Measurements from ENCODE around the gene TSSK6.
"Not testable (repeated sequence)": the region's sequence is repeated elsewhere in the genome, so short reads cannot be mapped to it uniquely, and the experiment has no call there.

The TSSK6 gene

DNA sequence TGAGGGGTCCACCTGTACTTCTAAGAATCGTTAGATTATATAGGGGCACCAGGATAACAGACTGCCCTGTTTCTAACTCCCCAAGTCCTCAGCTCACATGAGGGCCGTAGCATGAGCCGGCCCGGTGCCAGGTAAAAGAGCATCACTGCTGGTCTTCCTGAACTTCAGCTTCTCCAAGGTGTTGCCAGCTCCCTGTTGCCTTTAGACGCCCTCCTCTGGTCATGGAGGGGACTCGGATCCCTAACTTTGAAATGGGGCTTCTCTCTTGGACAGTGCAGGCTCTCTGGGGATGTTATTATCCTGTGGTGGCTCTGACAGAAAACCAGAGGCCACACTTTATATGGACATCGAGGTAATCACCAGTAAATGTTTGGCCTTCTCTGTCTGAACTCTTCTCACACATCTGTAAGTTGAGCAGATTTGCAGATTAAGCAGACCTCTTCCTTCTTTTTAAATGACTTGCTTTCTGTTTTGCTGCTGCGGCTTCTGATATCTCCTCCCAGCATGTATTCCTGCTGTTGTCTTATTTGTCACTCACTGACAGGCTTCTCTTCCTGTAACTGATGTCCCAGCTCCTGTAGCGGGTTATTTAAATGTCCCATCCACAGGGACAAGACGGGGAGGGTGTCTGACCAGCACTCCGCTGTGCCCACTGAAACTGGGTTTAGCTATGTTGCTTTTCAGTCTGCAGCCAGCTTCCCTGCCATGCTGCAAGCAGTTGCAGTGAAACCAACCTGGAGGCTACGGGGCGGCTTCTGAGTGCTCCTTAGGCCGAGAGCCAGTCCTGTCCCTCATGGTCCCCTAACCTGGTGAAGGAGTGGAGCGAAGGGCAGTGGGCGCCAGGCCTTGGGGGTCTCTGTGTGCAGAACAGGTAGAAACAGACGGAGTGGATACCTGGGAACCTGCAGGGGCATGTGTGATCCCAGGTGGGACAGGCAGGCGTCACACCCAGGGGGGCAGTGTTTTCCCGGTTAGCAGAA, 39.2 kb downstream of the TSSK6 start:
- DNase-seq (ENCODE audit: low read depth), result peak; percentile 53
- H3K4me3 ChIP-seq (replicated peaks; ENCODE audit: low read depth, low read length), result no peak overlapping the region
- peak; percentile 59 for TF ChIP-seq CTCF (IDR thresholded peaks at IDR 0.05; ENCODE audit: low read length, missing control alignments)

DNA sequence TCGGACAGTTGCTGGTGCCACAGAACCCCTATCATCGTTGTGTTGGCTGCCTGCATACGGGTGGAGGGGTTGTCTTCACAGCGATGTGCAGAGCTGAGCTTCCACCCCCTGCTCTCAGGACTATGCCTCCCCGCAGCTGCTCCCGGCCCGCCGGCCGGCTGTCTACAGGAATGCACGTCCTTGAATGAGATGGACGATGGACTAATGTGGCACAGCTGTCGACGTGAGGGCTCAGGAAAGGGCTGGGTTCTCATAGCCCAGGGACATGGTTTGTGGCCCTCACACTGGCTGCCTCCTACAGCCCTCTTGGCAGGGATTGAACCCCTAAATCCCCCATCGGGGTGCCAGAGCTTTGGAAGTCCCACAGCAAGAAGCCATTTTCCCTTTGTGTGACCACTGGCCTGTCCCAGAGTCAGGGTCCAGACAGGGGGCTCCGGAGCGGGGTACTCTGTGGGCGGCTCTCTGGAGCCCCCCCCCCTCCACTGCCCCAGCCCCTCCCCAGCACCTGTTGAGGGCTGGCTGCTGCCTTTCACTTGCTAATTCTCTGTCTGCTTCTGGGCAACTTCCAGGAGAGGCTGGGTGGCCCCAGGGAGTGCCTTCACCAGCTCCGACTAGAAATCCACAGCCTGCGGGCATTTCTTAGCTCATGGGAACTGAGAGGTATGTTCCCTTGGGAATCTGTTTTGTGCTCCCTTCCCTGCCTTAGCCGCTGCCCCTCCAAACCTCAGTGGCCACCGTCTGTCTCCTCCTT, 40.2 kb downstream of the TSSK6 start:
- no peak for DNase-seq (ENCODE audit: low read depth)
- no peak for TF ChIP-seq CTCF (IDR thresholded peaks at IDR 0.05; ENCODE audit: low read length, missing control alignments)
- H3K4me3 ChIP-seq (replicated peaks; ENCODE audit: low read depth, low read length), result no peak overlapping the region

GRCh38 chr19:19472106-19472505, 43.2 kb downstream of the TSSK6 start:
- not testable (repeated sequence) for DNase-seq (ENCODE audit: low read depth); H3K4me3 ChIP-seq (replicated peaks; ENCODE audit: low read depth, low read length)

DNA sequence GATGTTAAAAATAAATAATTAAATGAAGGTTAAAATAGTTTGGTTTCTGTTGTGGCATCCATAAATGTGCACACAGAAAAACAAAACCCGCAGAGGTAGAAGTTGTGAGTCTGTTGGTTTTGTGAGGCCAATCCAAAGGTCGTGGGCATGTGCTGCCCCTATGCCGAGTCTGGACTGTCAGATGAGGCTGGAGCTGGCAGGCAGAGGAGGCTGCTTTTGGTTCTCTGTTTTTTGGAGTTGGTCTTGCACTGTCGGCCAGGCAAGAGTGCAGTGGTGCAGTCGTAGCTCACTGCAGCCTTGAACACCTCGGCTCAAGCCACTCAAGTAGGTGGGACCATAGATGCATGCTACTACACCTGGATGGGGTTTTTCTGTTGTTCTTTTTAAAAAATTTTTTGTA, 43.7 kb downstream of the TSSK6 start:
- H3K4me3 ChIP-seq (replicated peaks; ENCODE audit: low read depth, low read length), result no peak overlapping the region
- TF ChIP-seq CTCF (IDR thresholded peaks at IDR 0.05; ENCODE audit: low read length, missing control alignments), result no peak
- no peak for DNase-seq (ENCODE audit: low read depth)

DNA sequence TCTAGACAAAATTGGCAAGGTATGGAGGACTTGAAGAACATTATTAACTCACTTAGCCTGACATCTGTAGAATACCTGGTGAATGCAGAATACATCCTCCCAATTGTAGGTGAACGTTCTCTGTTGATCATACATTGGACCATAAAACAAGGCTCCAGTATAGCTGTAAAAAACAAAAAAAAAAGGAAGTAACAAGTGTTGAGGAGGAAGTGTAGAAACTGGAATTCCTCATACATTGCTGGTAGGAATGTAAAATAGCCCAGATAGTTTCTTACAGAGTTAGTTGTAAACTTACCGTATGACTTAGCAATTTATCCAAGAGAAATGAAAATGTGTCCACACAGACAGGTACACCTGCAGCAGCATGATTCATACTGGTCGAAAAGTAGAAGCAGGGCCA, 44.8 kb downstream of the TSSK6 start:
- no peak for TF ChIP-seq CTCF (IDR thresholded peaks at IDR 0.05; ENCODE audit: low read length, missing control alignments)
- no peak for DNase-seq (ENCODE audit: low read depth)
- no peak overlapping the region for H3K4me3 ChIP-seq (replicated peaks; ENCODE audit: low read depth, low read length)

GRCh38 chr19:19468424-19469050, 46.8 kb downstream of the TSSK6 start:
- DNase-seq (ENCODE audit: low read depth), result peak; percentile 37
- H3K4me3 ChIP-seq (replicated peaks; ENCODE audit: low read depth, low read length), result no peak overlapping the region
- TF ChIP-seq CTCF (IDR thresholded peaks at IDR 0.05; ENCODE audit: low read length, missing control alignments), result no peak

DNA sequence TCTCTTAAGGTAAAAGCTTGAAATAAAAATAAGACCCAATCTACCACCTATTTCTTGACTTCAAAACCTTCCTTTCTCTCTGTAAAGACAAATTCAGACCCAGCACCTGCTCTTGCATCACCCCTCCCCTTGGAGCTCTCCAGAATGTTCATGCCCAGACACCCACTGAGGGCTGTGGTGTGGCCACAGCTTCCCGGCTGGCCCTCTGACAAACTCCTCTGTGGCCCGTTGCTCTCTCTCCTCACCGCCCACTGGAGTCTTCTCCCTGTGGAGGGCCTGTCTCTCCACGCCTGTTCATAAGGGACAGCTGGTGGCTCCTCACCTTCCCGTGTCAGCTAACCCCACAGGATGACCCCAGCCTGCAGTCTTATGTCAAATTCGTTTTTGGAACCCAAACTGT, 49.1 kb downstream of the TSSK6 start:
- no peak for DNase-seq (ENCODE audit: low read depth)
- TF ChIP-seq CTCF (IDR thresholded peaks at IDR 0.05; ENCODE audit: low read length, missing control alignments), result no peak
- H3K4me3 ChIP-seq (replicated peaks; ENCODE audit: low read depth, low read length), result no peak overlapping the region
